ENCODE measurements around the gene C1orf159. TPM values are rescaled to one million over a fixed set of nuclear protein-coding genes. Genes with fewer than 3 reads are reported as not detected.

C1orf159 gene
- total RNA-seq, 3 donors from 2014 or later: 18.4 to 25.3 (median 24.0) TPM

DNA sequence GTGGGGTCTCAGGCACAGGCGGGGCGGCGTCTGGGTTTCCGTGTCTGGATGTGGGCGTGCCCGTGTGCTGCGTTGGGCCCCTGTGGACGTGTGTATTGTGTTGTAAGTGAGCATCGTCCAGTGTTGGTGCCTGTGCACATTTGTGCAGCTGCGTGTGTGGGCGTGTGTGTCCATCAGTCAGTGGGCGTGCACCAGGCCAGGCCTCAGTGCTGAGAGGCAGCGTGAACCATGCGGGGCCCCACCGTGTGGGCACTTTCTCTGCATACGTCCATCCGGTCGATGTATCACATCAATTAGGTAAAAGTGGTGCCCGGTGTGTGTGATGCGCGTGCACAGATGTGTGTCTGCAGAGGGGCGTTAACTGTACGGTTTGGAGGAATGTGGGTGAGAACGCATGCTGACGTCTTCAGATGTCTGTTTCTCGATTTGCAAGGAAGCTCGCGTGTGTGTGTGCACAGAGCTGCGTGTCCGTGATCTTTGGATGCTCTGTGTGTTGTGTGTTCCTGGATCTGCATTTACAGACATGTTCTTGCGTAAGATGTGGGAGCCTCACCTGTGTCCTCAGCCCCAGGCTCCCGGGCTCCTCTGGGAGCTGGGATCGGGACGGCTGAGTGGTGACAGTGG, 71.3 kb downstream of the C1orf159 start:
- Histone ChIP-seq H3K4me1 (ENCODE audit: low read depth) (peaks cover 11% of the 10 kb centered on the region), H3K4me3 (no peak overlapping the region), H3K36me3 (ENCODE audit: low read depth) (no peaks in the 10 kb centered on the region), H3K9me3 (no peaks in the 10 kb centered on the region)
- ATAC-seq: no peak
- DNase-seq: no peak
- TF ChIP-seq, protein P1, sequence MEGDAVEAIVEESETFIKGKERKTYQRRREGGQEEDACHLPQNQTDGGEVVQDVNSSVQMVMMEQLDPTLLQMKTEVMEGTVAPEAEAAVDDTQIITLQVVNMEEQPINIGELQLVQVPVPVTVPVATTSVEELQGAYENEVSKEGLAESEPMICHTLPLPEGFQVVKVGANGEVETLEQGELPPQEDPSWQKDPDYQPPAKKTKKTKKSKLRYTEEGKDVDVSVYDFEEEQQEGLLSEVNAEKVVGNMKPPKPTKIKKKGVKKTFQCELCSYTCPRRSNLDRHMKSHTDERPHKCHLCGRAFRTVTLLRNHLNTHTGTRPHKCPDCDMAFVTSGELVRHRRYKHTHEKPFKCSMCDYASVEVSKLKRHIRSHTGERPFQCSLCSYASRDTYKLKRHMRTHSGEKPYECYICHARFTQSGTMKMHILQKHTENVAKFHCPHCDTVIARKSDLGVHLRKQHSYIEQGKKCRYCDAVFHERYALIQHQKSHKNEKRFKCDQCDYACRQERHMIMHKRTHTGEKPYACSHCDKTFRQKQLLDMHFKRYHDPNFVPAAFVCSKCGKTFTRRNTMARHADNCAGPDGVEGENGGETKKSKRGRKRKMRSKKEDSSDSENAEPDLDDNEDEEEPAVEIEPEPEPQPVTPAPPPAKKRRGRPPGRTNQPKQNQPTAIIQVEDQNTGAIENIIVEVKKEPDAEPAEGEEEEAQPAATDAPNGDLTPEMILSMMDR (IDR thresholded peaks at IDR 0.05): no peak
- intact Hi-C loops (cut with DNase I, micrococcal nuclease): no loop called here

- DNase-seq (no peak), ATAC-seq (no peak)
- Histone ChIP-seq H3K4me3 (no peak overlapping the region), H3K9me3 (no peaks in the 10 kb centered on the region), H3K36me3 (ENCODE audit: low read depth) (no peaks in the 10 kb centered on the region), H3K4me1 (ENCODE audit: low read depth) (peaks cover 11% of the 10 kb centered on the region)
- intact Hi-C loops (cut with DNase I, micrococcal nuclease): no loop called here
- TF ChIP-seq, protein P1 (IDR thresholded peaks at IDR 0.05): no peak
These were observed 72.0 kb downstream of the C1orf159 start for GRCh38 chr1:1043921-1044320.

GRCh38 chr1:1043411-1043810, 72.5 kb downstream of the C1orf159 start:
- DNase-seq (no peak), ATAC-seq (no peak)
- Histone ChIP-seq H3K36me3 (ENCODE audit: low read depth) (no peaks in the 10 kb centered on the region), H3K9me3 (no peaks in the 10 kb centered on the region), H3K4me3 (no peak overlapping the region), H3K4me1 (ENCODE audit: low read depth) (peaks cover 11% of the 10 kb centered on the region)
- intact Hi-C loops (cut with DNase I, micrococcal nuclease): no loop called here
- TF ChIP-seq, protein P1 (IDR thresholded peaks at IDR 0.05): no peak

GRCh38 chr1:1042835-1043234, 73.1 kb downstream of the C1orf159 start:
- no peak for ATAC-seq
- Histone ChIP-seq H3K4me1 (ENCODE audit: low read depth) (peaks cover 11% of the 10 kb centered on the region), H3K36me3 (ENCODE audit: low read depth) (no peaks in the 10 kb centered on the region), H3K9me3 (no peaks in the 10 kb centered on the region), H3K4me3 (no peak overlapping the region)
- TF ChIP-seq, protein P1 (IDR thresholded peaks at IDR 0.05): no peak
- intact Hi-C loops (cut with DNase I, micrococcal nuclease): no loop called here
- no peak for DNase-seq

DNA sequence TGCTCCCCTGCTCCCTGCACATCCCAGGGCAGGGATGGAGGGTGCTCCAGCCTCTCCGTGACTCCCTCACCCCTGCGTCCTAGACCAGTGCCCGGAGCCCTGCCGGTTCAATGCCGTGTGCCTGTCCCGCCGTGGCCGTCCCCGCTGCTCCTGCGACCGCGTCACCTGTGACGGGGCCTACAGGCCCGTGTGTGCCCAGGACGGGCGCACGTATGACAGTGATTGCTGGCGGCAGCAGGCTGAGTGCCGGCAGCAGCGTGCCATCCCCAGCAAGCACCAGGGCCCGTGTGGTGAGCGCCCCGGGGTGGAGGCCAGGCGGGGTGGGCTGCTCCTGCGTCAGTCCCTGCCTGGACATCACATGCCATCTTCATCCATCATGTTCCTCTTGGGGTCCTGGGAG, 74.0 kb downstream of the C1orf159 start:
- no peak for ATAC-seq
- intact Hi-C loops (cut with DNase I, micrococcal nuclease): no loop called here
- H3K4me3 ChIP-seq: no peak overlapping the region
- H3K36me3 ChIP-seq (ENCODE audit: low read depth): no peaks in the 10 kb centered on the region
- no peaks in the 10 kb centered on the region for H3K9me3 ChIP-seq
- TF ChIP-seq, protein P1 (IDR thresholded peaks at IDR 0.05): no peak
- H3K4me1 ChIP-seq (ENCODE audit: low read depth): peaks cover 11% of the 10 kb centered on the region
- no peak for DNase-seq

DNA sequence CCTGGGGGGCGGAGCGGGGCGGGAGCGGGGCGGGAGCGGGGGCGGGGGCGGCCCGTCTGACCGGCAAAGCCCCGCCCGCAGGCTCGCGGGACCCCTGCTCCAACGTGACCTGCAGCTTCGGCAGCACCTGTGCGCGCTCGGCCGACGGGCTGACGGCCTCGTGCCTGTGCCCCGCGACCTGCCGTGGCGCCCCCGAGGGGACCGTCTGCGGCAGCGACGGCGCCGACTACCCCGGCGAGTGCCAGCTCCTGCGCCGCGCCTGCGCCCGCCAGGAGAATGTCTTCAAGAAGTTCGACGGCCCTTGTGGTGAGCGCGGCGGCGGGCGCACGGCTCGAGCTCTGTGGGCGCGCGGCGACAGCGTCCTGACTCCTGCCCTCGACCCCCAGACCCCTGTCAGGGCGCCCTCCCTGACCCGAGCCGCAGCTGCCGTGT, 74.8 kb downstream of the C1orf159 start:
- ATAC-seq (no peak), DNase-seq (no peak)
- H3K9me3 ChIP-seq: no peaks in the 10 kb centered on the region
- TF ChIP-seq, protein P1 (IDR thresholded peaks at IDR 0.05): no peak
- intact Hi-C loops (cut with DNase I, micrococcal nuclease): no loop called here
- no peak overlapping the region for H3K4me3 ChIP-seq
- peaks cover 11% of the 10 kb centered on the region for H3K4me1 ChIP-seq (ENCODE audit: low read depth)
- no peaks in the 10 kb centered on the region for H3K36me3 ChIP-seq (ENCODE audit: low read depth)
